ENCODE measurements around the gene SLC16A13. TPM values are rescaled to one million over a fixed set of nuclear protein-coding genes. Genes with fewer than 3 reads are reported as not detected.
A peak's percentile ranks its signal among the peaks of the same experiment; 100 is the strongest.
"Not testable (repeated sequence)": the region's sequence is repeated elsewhere in the genome, so short reads cannot be mapped to it uniquely, and the experiment has no call there.

Gene SLC16A13
- total RNA-seq, 1 donor from 2014 or later: 2.9 TPM

- Mint-ChIP-seq H3K36me3 (ENCODE audit: unreplicated experiment) (no peaks in the 10 kb centered on the region), H3K9me3 (ENCODE audit: unreplicated experiment) (peaks cover 4% of the 10 kb centered on the region), H3K27me3 (ENCODE audit: unreplicated experiment) (peaks cover 16% of the 10 kb centered on the region), H3K27ac (ENCODE audit: unreplicated experiment) (no peak overlapping the region), H3K4me1 (ENCODE audit: low read depth, unreplicated experiment) (peaks cover 8% of the 10 kb centered on the region), H3K4me3 (ENCODE audit: unreplicated experiment) (peak overlapping the region; percentile 76)
- TF ChIP-seq, protein P1, sequence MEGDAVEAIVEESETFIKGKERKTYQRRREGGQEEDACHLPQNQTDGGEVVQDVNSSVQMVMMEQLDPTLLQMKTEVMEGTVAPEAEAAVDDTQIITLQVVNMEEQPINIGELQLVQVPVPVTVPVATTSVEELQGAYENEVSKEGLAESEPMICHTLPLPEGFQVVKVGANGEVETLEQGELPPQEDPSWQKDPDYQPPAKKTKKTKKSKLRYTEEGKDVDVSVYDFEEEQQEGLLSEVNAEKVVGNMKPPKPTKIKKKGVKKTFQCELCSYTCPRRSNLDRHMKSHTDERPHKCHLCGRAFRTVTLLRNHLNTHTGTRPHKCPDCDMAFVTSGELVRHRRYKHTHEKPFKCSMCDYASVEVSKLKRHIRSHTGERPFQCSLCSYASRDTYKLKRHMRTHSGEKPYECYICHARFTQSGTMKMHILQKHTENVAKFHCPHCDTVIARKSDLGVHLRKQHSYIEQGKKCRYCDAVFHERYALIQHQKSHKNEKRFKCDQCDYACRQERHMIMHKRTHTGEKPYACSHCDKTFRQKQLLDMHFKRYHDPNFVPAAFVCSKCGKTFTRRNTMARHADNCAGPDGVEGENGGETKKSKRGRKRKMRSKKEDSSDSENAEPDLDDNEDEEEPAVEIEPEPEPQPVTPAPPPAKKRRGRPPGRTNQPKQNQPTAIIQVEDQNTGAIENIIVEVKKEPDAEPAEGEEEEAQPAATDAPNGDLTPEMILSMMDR (IDR thresholded peaks at IDR 0.05; ENCODE audit: partially characterized antibody, unreplicated experiment): peak; percentile 68
- DNase-seq: no peak
Observed at GRCh38 chr17:7045492-7046126, 9.8 kb downstream of the SLC16A13 start.

DNA sequence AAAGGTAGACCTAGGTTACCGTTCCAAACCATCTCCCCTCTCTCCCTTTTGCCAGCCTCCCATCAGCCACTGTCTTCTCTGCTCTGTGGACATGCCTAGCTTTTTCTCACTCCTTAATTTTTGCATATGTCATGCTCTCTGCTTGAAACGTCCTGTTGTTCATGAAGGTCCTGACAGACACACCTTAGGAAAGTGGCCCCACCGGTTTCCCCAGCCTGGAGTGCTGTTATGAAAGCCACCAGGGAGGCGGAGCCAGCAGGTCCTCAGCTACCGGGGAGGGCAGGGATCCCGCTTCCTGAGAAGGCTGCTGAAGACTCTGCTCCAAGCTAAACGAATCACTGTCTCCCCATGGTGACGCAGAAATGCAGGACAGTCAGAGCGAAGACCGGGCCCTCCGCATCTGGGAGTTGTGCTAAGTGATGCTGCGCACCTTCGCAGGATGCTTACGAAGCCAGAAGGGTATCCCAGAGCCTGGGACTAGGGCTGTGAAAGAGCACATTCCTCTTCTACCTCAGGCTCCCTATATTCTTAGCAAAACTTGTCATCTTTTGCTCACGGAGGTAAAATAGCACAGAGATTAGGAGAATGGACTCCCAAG, 10.4 kb downstream of the SLC16A13 start:
- DNase-seq: peak; percentile 48
- H3K27me3 Mint-ChIP-seq (ENCODE audit: unreplicated experiment): peaks cover 14% of the 10 kb centered on the region
- TF ChIP-seq, protein P1 (IDR thresholded peaks at IDR 0.05; ENCODE audit: partially characterized antibody, unreplicated experiment): no peak
- peaks cover 2% of the 10 kb centered on the region for H3K9me3 Mint-ChIP-seq (ENCODE audit: unreplicated experiment)
- H3K4me1 Mint-ChIP-seq (ENCODE audit: low read depth, unreplicated experiment): peaks cover 8% of the 10 kb centered on the region
- H3K27ac Mint-ChIP-seq (ENCODE audit: unreplicated experiment): no peak overlapping the region
- peak overlapping the region; percentile 76 for H3K4me3 Mint-ChIP-seq (ENCODE audit: unreplicated experiment)
- H3K36me3 Mint-ChIP-seq (ENCODE audit: unreplicated experiment): no peaks in the 10 kb centered on the region

DNA sequence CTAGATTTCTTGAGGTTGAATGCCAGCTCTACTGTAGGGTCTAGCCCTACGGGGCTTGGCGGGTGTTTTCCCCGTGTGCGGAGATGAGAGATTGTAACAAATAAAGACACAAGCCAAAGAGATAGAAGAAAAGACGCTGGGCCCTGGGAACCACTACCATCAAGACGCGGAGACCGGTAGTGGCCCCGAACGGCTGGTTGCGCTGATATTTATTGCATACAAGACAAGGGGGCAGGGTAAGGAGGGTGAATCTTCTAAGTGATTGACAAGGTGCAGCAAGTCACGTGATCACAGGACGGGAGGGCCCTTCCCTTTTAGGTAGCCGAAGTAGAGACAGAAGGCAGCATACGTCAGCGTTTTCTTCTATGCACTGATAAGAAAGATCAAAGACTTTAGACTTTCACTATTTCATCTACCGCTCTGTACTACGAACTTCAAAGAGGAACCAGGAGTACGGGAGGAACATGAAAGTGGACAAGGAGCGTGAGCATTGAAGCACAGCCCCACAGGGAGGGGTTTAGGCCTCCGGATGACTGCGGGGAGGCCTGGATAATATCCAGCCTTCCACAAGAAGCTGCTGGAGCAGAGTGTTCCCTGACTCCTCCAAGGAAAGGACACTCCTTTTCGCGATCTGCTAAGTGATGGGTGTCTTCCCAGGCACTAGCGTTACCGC, 11.0 kb downstream of the SLC16A13 start:
- peak overlapping the region; percentile 76 for H3K4me3 Mint-ChIP-seq (ENCODE audit: unreplicated experiment)
- not testable (repeated sequence) for H3K36me3 Mint-ChIP-seq (ENCODE audit: unreplicated experiment); DNase-seq; H3K27ac Mint-ChIP-seq (ENCODE audit: unreplicated experiment); H3K9me3 Mint-ChIP-seq (ENCODE audit: unreplicated experiment); H3K4me1 Mint-ChIP-seq (ENCODE audit: low read depth, unreplicated experiment); H3K27me3 Mint-ChIP-seq (ENCODE audit: unreplicated experiment)

- peaks cover 2% of the 10 kb centered on the region for H3K9me3 Mint-ChIP-seq (ENCODE audit: unreplicated experiment)
- TF ChIP-seq, protein P1 (IDR thresholded peaks at IDR 0.05; ENCODE audit: partially characterized antibody, unreplicated experiment): no peak
- H3K4me3 Mint-ChIP-seq (ENCODE audit: unreplicated experiment): no peak overlapping the region
- H3K27me3 Mint-ChIP-seq (ENCODE audit: unreplicated experiment): peaks cover 5% of the 10 kb centered on the region
- DNase-seq: no peak
- H3K27ac Mint-ChIP-seq (ENCODE audit: unreplicated experiment): no peak overlapping the region
- H3K4me1 Mint-ChIP-seq (ENCODE audit: low read depth, unreplicated experiment): peaks cover 8% of the 10 kb centered on the region
- no peaks in the 10 kb centered on the region for H3K36me3 Mint-ChIP-seq (ENCODE audit: unreplicated experiment)
Observed at GRCh38 chr17:7047566-7047965, 11.8 kb downstream of the SLC16A13 start.

DNA sequence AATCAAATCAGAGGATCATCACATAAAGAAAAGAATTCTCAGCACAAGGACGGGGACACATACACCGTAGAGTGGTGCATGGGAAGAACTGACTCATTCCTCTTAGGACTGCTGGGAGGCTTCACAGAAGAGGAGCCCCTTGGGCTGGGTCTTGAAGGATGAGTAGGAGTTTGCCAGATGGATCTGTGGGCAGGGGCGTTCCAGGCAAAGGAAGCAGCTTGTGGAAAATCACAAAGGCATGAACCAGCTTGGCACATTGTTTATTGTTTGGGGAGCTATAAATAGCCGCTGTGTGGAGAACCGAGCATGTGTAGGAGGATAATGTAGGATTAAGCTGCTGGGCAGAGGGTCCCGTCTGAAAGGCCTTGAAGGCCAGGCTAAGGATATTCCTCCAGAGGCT, 13.2 kb downstream of the SLC16A13 start:
- no peaks in the 10 kb centered on the region for H3K36me3 Mint-ChIP-seq (ENCODE audit: unreplicated experiment)
- H3K27ac Mint-ChIP-seq (ENCODE audit: unreplicated experiment): no peak overlapping the region
- TF ChIP-seq, protein P1 (IDR thresholded peaks at IDR 0.05; ENCODE audit: partially characterized antibody, unreplicated experiment): no peak
- no peak overlapping the region for H3K4me3 Mint-ChIP-seq (ENCODE audit: unreplicated experiment)
- peaks cover 5% of the 10 kb centered on the region for H3K27me3 Mint-ChIP-seq (ENCODE audit: unreplicated experiment)
- peaks cover 2% of the 10 kb centered on the region for H3K9me3 Mint-ChIP-seq (ENCODE audit: unreplicated experiment)
- no peak for DNase-seq
- H3K4me1 Mint-ChIP-seq (ENCODE audit: low read depth, unreplicated experiment): peaks cover 14% of the 10 kb centered on the region

DNA sequence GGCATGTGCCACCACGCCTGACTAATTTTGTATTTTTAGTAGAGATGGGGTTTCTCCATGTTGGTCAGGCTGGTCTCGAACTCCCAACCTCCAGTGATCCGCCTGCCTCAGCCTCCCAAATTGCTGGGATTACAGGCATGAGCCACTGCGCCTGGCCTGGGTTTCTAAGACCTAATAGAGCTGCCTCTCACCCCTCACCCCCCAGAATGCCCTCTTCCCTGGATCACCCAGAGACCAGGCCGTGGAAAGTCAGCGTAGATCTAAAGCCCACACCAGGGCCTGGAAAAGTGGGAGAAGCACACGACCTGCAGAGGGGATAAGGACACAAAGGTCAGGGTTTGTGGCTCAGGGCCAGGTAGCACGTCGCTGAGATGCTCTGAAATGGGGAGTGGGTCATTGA, 14.8 kb downstream of the SLC16A13 start:
- DNase-seq; H3K27me3 Mint-ChIP-seq (ENCODE audit: unreplicated experiment); H3K9me3 Mint-ChIP-seq (ENCODE audit: unreplicated experiment); H3K36me3 Mint-ChIP-seq (ENCODE audit: unreplicated experiment); H3K27ac Mint-ChIP-seq (ENCODE audit: unreplicated experiment); H3K4me3 Mint-ChIP-seq (ENCODE audit: unreplicated experiment): not testable (repeated sequence)
- peaks cover 14% of the 10 kb centered on the region for H3K4me1 Mint-ChIP-seq (ENCODE audit: low read depth, unreplicated experiment)
